ENCODE data around the gene TDO2.

- no peak for TF ChIP-seq CTCF (IDR thresholded peaks at IDR 0.05)
- no peak for TF ChIP-seq POLR2A (IDR thresholded peaks at IDR 0.05)
These were observed 37.7 kb downstream of the TDO2 start for GRCh38 chr4:155941085-155941790.
